ENCODE measurements around the gene KLK14.

KLK14 gene

GRCh38 chr19:51110666-51110971, 27.9 kb upstream of the KLK14 start:
- no peak overlapping the region for H3K4me3 ChIP-seq (ENCODE audit: low read depth, low read length)
- DNase-seq (ENCODE audit: low read depth): no peak
- no peak for TF ChIP-seq CTCF (IDR thresholded peaks at IDR 0.05; ENCODE audit: low read depth, low read length, missing control alignments)

- H3K4me3 ChIP-seq (ENCODE audit: low read depth, low read length): peak overlapping the region; percentile 54
- TF ChIP-seq CTCF (IDR thresholded peaks at IDR 0.05; ENCODE audit: low read depth, low read length, missing control alignments): no peak
- no peak for DNase-seq (ENCODE audit: low read depth)
Observed at GRCh38 chr19:51108805-51109146, 26.1 kb upstream of the KLK14 start.

GRCh38 chr19:51108066-51108804, 25.5 kb upstream of the KLK14 start, which contains the start of gene CTU1:
CTU1 (minus strand) TSS chr19:51108409; CDS start chr19:51104569, 3,840 bp downstream.
- DNase-seq (ENCODE audit: low read depth): peak; percentile 99
- peak within 1 kb of the TSS; percentile 96 for H3K4me3 ChIP-seq (ENCODE audit: low read depth, low read length)
- no peak for TF ChIP-seq CTCF (IDR thresholded peaks at IDR 0.05; ENCODE audit: low read depth, low read length, missing control alignments)

- DNase-seq (ENCODE audit: low read depth): no peak
- peak overlapping the region; percentile 96 for H3K4me3 ChIP-seq (ENCODE audit: low read depth, low read length)
- TF ChIP-seq CTCF (IDR thresholded peaks at IDR 0.05; ENCODE audit: low read depth, low read length, missing control alignments): peak; percentile 19
Observed at GRCh38 chr19:51107406-51108065, 24.8 kb upstream of the KLK14 start.

GRCh38 chr19:51103926-51104341, 21.2 kb upstream of the KLK14 start:
- no peak overlapping the region for H3K4me3 ChIP-seq (ENCODE audit: low read depth, low read length)
- TF ChIP-seq CTCF (IDR thresholded peaks at IDR 0.05; ENCODE audit: low read depth, low read length, missing control alignments): no peak
- no peak for DNase-seq (ENCODE audit: low read depth)

GRCh38 chr19:51102991-51103390, 20.3 kb upstream of the KLK14 start:
- no peak overlapping the region for H3K4me3 ChIP-seq (ENCODE audit: low read depth, low read length)
- TF ChIP-seq CTCF (IDR thresholded peaks at IDR 0.05; ENCODE audit: low read depth, low read length, missing control alignments): no peak
- DNase-seq (ENCODE audit: low read depth): no peak
